Testis (tissue), 2 donors: ENCODE results near the gene MPZL3.

Experiments
- POLR2A ChIP-seq: fragments of 450-650 bp; IDR thresholded peaks from one replicate; pipeline ENCODE4 v1.6.1; 2017; ENCODE audit warnings: antibody characterized with exemption, mild to moderate bottlenecking, moderate library complexity
- TF ChIP-seq, protein P1 (sequence below), 3 experiments: fragments of 450-650 bp in 2 of 3; fragments of 200-600 bp in 1 of 3; sonication (generic) in 1 of 3; IDR thresholded peaks; one replicate each; pipeline ENCODE4 v1.5.1; 2016 to 2019; ENCODE audit warnings: antibody characterized with exemption in 3 of 3, mild to moderate bottlenecking in 2 of 3, moderate library complexity in 1 of 3

DNA sequence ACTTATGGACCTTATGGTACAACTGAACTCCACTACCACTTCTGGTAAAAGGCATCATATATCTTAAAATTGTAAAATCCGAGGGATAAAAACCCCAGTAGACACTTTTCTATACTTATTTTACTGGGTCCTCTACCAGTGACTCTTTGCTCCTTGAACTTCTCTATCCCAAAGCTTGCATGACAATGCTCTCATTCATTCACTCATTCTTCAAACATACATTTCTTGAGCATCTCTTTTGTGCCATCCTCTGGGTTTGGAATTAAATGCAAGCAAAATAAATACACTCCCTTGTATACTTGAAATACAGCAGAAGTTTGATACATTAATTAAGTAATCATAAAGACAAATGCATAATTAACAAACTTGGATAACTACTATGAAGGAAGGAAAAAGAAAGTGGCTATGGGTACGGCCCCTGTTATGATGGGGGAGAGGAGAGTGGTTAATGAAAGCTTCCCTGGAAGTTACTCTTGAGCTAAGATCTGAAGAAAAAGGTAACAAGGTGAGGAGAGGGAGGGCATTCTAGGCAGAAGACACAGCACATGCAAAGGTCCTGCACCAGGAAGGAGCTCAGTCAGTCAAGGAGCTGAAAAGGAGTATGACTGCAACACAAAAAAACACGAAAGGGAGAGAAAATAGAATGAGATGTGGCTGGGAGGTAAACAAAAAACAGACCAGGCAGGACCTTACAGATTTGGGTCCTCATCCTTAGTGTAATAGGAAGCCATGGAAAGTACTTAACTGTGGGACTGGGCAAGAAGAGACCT, 8.0 kb downstream of the MPZL3 start:
- TF ChIP-seq, protein P1, sequence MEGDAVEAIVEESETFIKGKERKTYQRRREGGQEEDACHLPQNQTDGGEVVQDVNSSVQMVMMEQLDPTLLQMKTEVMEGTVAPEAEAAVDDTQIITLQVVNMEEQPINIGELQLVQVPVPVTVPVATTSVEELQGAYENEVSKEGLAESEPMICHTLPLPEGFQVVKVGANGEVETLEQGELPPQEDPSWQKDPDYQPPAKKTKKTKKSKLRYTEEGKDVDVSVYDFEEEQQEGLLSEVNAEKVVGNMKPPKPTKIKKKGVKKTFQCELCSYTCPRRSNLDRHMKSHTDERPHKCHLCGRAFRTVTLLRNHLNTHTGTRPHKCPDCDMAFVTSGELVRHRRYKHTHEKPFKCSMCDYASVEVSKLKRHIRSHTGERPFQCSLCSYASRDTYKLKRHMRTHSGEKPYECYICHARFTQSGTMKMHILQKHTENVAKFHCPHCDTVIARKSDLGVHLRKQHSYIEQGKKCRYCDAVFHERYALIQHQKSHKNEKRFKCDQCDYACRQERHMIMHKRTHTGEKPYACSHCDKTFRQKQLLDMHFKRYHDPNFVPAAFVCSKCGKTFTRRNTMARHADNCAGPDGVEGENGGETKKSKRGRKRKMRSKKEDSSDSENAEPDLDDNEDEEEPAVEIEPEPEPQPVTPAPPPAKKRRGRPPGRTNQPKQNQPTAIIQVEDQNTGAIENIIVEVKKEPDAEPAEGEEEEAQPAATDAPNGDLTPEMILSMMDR (IDR thresholded peaks at IDR 0.05), result no peak
- TF ChIP-seq POLR2A, result no peak
